GM21619 (cell line): ENCODE measurements around the gene STX1A.

ENCODE experiments used
- ATAC-seq: cut with Tn5 transposase; IDR thresholded peaks from one replicate; pipeline ENCODE4 v1.9.1; 2021; ENCODE audit not compliant: unreplicated experiment

The STX1A gene

GRCh38 chr7:73708961-73709549, 10.4 kb downstream of the STX1A start:
- ATAC-seq: no peak

GRCh38 chr7:73707045-73707631, 12.3 kb downstream of the STX1A start:
- ATAC-seq: no peak

GRCh38 chr7:73706126-73707044, 13.1 kb downstream of the STX1A start:
- no peak for ATAC-seq

- ATAC-seq: no peak
Observed at GRCh38 chr7:73705551-73705920, 13.9 kb downstream of the STX1A start.

GRCh38 chr7:73704640-73705550, 14.6 kb downstream of the STX1A start:
- no peak for ATAC-seq

GRCh38 chr7:73703757-73704639, 15.5 kb downstream of the STX1A start:
- ATAC-seq: no peak

- no peak for ATAC-seq
Observed at GRCh38 chr7:73703225-73703624, 16.2 kb downstream of the STX1A start.

- ATAC-seq: no peak
Observed at GRCh38 chr7:73702665-73703064, 16.8 kb downstream of the STX1A start.

- ATAC-seq: no peak
Observed at GRCh38 chr7:73702226-73702625, 17.2 kb downstream of the STX1A start.

- ATAC-seq: no peak
Observed at GRCh38 chr7:73701357-73701995, 18.0 kb downstream of the STX1A start.

- no peak for ATAC-seq
Observed at GRCh38 chr7:73700581-73701134, 18.8 kb downstream of the STX1A start.

- no peak for ATAC-seq
Observed at GRCh38 chr7:73700069-73700423, 19.4 kb downstream of the STX1A start.

- no peak for ATAC-seq
Observed at GRCh38 chr7:73699370-73700068, 19.9 kb downstream of the STX1A start.

GRCh38 chr7:73698410-73698809, 21.1 kb downstream of the STX1A start:
- no peak for ATAC-seq

GRCh38 chr7:73696372-73696771, 23.1 kb downstream of the STX1A start:
- no peak for ATAC-seq

- ATAC-seq: no peak
Observed at GRCh38 chr7:73690646-73691045, 28.8 kb downstream of the STX1A start.

- ATAC-seq: no peak
Observed at GRCh38 chr7:73688288-73688687, 31.2 kb downstream of the STX1A start.

- no peak for ATAC-seq
Observed at GRCh38 chr7:73685311-73685710, 34.2 kb downstream of the STX1A start.
